Neural cell (in vitro differentiated cells): ENCODE data around the gene PTK6. TPM values are rescaled to one million over a fixed set of nuclear protein-coding genes. Genes with fewer than 3 reads are reported as not detected.
A peak's percentile ranks its signal among the peaks of the same experiment; 100 is the strongest.

Source experiments
- H2AFZ ChIP-seq: fragments of 200-600, 300-800 bp; sonication (generic), shearing (Covaris generic); 2 replicates; pipeline ENCODE4 v1.6.0; 2014; ENCODE audit warnings: low read depth, mild to moderate bottlenecking, antibody characterized with exemption, low read length, moderate library complexity
- H3F3A ChIP-seq: fragments of 200-600 bp; shearing (Covaris generic); 2 replicates; pipeline ENCODE4 v1.6.1; 2016; ENCODE audit warnings: mild to moderate bottlenecking, moderate library complexity, mixed read lengths, antibody characterized with exemption, low read length; ENCODE audit not compliant: insufficient read depth, poor library complexity, severe bottlenecking
- H3K27ac ChIP-seq: fragments of 200-600, 300-800 bp; sonication (generic), shearing (Covaris generic); 2 replicates; pipeline ENCODE4 v1.5.1; 2014; ENCODE audit warnings: mild to moderate bottlenecking, low read length, moderate library complexity
- H3K27me3 ChIP-seq: fragments of 300-800, 200-600 bp; sonication (generic), shearing (Covaris generic); 2 replicates; pipeline ENCODE4 v1.6.0; 2014; ENCODE audit warnings: mild to moderate bottlenecking, low read depth, low read length, moderate library complexity; ENCODE audit not compliant: insufficient read depth
- H3K36me3 ChIP-seq: fragments of 300-800, 200-600 bp; sonication (generic), shearing (Covaris generic); 2 replicates; pipeline ENCODE4 v1.5.1; 2014; ENCODE audit warnings: mild to moderate bottlenecking, antibody characterized with exemption, low read length, moderate library complexity; ENCODE audit not compliant: insufficient read depth
- H3K4me2 ChIP-seq: fragments of 300-800, 200-600 bp; sonication (generic), shearing (Covaris generic); 2 replicates; pipeline ENCODE4 v1.6.0; 2014; ENCODE audit warnings: mild to moderate bottlenecking, low read length
- H3K4me3 ChIP-seq: fragments of 300-800, 200-600 bp; sonication (generic), shearing (Covaris generic); 2 replicates; pipeline ENCODE4 v1.5.1; 2014; ENCODE audit warnings: mild to moderate bottlenecking, low read length, moderate library complexity
- H3K79me2 ChIP-seq: fragments of 200-600 bp; shearing (Covaris generic); replicated peaks from 2 replicates; pipeline ENCODE4 v1.6.0; 2014; ENCODE audit warnings: mild to moderate bottlenecking, low read length, moderate library complexity; ENCODE audit not compliant: insufficient read depth
- H3K9ac ChIP-seq: fragments of 300-800, 200-600 bp; sonication (generic), shearing (Covaris generic); 2 replicates; pipeline ENCODE4 v1.6.1; 2016; ENCODE audit warnings: mild to moderate bottlenecking, low read length, mixed read lengths
- H3K9me2 ChIP-seq: fragments of 200-600 bp; shearing (Covaris generic); 2 replicates; pipeline ENCODE4 v1.6.1; 2016; ENCODE audit warnings: mild to moderate bottlenecking, low read length, mixed read lengths; ENCODE audit not compliant: insufficient read depth
- H3K9me3 ChIP-seq: fragments of 200-600, 300-800 bp; sonication (generic), shearing (Covaris generic); 2 replicates; pipeline ENCODE4 v1.6.1; 2016; ENCODE audit warnings: mild to moderate bottlenecking, mixed run types, low read length, moderate library complexity, mixed read lengths
- H4K20me1 ChIP-seq: fragments of 200-600 bp; shearing (Covaris generic); 2 replicates; pipeline ENCODE4 v1.6.1; 2016; ENCODE audit warnings: mild to moderate bottlenecking, mixed run types; ENCODE audit not compliant: insufficient read depth
- EP300 ChIP-seq: fragments of 450-650 bp; conservative IDR thresholded peaks from 2 replicates; pipeline ENCODE4 v1.6.1; 2014; ENCODE audit warnings: antibody characterized with exemption, mild to moderate bottlenecking, moderate library complexity; ENCODE audit not compliant: poor library complexity, severe bottlenecking
- EZH2 ChIP-seq: fragments of 200-600, 300-800 bp; shearing (Covaris generic), sonication (generic); IDR thresholded peaks from 2 replicates; pipeline ENCODE4 v1.6.1; 2014; ENCODE audit warnings: antibody characterized with exemption, low read length, borderline replicate concordance, mild to moderate bottlenecking; ENCODE audit not compliant: insufficient read depth, poor library complexity, severe bottlenecking
- MXI1 ChIP-seq: fragments of 450-650 bp; conservative IDR thresholded peaks from 2 replicates; pipeline ENCODE4 v1.6.1; 2014; ENCODE audit warnings: antibody characterized with exemption, mild to moderate bottlenecking; ENCODE audit not compliant: poor library complexity, severe bottlenecking
- POLR2AphosphoS5 ChIP-seq: IDR thresholded peaks from 2 replicates; pipeline ENCODE4 v1.6.1; 2012
- RAD21 ChIP-seq: fragments of 450-650 bp; conservative IDR thresholded peaks from 2 replicates; pipeline ENCODE4 v1.6.1; 2014; ENCODE audit warnings: antibody characterized with exemption, mild to moderate bottlenecking, moderate library complexity
- REST ChIP-seq: IDR thresholded peaks from 2 replicates; pipeline ENCODE4 v1.6.1; 2012; ENCODE audit warnings: borderline replicate concordance
- SMC3 ChIP-seq: fragments of 450-650 bp; conservative IDR thresholded peaks from 2 replicates; pipeline ENCODE4 v1.6.1; 2014; ENCODE audit warnings: antibody characterized with exemption, mild to moderate bottlenecking, moderate library complexity; ENCODE audit not compliant: poor library complexity
- TAF1 ChIP-seq: IDR thresholded peaks from 2 replicates; pipeline ENCODE4 v1.6.1; 2012; ENCODE audit warnings: low read depth
- polyA plus RNA-seq: library from polyadenylated mRNA; depleted of rRNA; stranded (reverse); fragments of >200 nt; gene quantifications from 2 replicates; pipeline ENCODE4 v1.2.3, GENCODE V29; 2014
- TF ChIP-seq, protein P1 (sequence below): fragments of 450-650 bp; IDR thresholded peaks from 2 replicates; pipeline ENCODE4 v1.5.1; 2014; ENCODE audit warnings: antibody characterized with exemption, mild to moderate bottlenecking, moderate library complexity; ENCODE audit not compliant: poor library complexity, severe bottlenecking

Gene PTK6
- polyA plus RNA-seq, 1 donor from 2014 or later = not detected

DNA sequence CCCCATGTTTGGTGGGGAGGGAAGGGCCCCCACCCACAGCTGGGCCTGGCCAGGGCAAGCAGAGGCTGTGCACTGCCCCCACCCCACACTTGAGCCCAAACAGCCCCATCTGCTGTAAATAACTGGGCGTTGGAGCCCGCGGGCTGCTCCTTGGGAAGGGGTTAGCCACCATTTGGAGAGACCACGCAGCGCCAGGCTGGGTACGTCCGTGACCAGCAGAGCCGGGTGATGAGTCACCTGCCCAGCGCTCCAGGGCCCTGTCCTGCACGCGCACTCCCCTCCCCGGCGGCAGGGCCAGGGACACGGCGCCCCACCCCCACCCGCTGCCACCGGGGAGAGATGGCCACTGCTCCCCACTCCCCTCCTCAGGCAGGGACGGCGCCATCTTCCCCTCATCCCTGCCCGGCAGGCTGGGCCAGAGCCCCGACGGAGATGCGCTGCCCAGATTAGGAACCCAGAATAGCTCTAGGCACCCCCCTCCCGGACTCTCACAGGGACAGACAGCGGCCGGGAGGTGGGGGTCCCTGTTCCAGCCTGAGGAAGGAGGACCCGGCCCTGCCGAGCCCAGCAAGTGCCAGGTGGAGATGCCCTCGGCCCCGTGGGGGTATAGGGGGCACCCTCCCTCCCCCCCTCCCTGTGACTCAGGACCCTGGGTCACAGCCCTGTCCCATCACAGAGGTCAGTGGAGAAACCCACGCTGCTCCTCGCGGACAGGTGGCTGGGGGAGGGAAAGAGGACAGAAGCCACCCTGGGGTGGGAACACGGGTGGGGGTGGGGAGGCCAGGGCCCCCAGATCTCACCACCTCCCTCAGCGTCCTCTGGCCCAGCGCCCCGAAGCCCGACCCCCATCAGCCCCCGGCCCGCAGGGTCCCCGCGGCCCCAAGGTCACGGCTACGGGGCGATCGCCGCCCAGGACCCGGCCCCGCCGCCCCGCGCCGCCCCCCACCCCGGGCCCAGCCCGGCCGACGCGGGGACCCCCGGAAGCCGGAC lies 38.9 kb downstream of the PTK6 start:
- Histone ChIP-seq H3K9me2 (no peaks in the 10 kb centered on the region), H3K9me3 (no peaks in the 10 kb centered on the region), H3K27ac (peak overlapping the region; percentile 39), H4K20me1 (no peaks in the 10 kb centered on the region), H3K36me3 (peaks cover 12% of the 10 kb centered on the region), H3K27me3 (no peaks in the 10 kb centered on the region), H2AFZ (no peak overlapping the region), H3F3A (no peaks in the 10 kb centered on the region), H3K4me3 (peak overlapping the region; percentile 88), H3K9ac (peak overlapping the region; percentile 85), H3K79me2 (peaks cover 3% of the 10 kb centered on the region), H3K4me2 (peak overlapping the region; percentile 84)
- TF ChIP-seq REST = peak; percentile 4
- no peak for TF ChIP-seq RAD21

GRCh38 chr20:63497138-63497945 lies 39.8 kb downstream of the PTK6 start:
- Histone ChIP-seq H3K4me3 (peak overlapping the region; percentile 88), H3K9me3 (no peaks in the 10 kb centered on the region), H2AFZ (no peak overlapping the region), H3K9ac (peak overlapping the region; percentile 85), H3K27ac (no peak overlapping the region), H3K9me2 (no peaks in the 10 kb centered on the region), H3K36me3 (peaks cover 12% of the 10 kb centered on the region), H3K27me3 (no peaks in the 10 kb centered on the region), H4K20me1 (no peaks in the 10 kb centered on the region), H3K4me2 (peak overlapping the region; percentile 84), H3K79me2 (peaks cover 3% of the 10 kb centered on the region), H3F3A (no peaks in the 10 kb centered on the region)
- TF ChIP-seq, protein P1, sequence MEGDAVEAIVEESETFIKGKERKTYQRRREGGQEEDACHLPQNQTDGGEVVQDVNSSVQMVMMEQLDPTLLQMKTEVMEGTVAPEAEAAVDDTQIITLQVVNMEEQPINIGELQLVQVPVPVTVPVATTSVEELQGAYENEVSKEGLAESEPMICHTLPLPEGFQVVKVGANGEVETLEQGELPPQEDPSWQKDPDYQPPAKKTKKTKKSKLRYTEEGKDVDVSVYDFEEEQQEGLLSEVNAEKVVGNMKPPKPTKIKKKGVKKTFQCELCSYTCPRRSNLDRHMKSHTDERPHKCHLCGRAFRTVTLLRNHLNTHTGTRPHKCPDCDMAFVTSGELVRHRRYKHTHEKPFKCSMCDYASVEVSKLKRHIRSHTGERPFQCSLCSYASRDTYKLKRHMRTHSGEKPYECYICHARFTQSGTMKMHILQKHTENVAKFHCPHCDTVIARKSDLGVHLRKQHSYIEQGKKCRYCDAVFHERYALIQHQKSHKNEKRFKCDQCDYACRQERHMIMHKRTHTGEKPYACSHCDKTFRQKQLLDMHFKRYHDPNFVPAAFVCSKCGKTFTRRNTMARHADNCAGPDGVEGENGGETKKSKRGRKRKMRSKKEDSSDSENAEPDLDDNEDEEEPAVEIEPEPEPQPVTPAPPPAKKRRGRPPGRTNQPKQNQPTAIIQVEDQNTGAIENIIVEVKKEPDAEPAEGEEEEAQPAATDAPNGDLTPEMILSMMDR = no peak
- no peak for TF ChIP-seq REST
- no peak for TF ChIP-seq SMC3
- TF ChIP-seq RAD21 = no peak
- TF ChIP-seq EP300 = no peak
- TF ChIP-seq POLR2AphosphoS5 = no peak
- TF ChIP-seq EZH2 = no peak
- TF ChIP-seq TAF1 = no peak
- TF ChIP-seq MXI1 = no peak
